Breast epithelium (tissue), 3 donors: ENCODE measurements around the gene BDNF.

ENCODE experiments used
- CTCF ChIP-seq, 3 donors: fragments of 450-650 bp; IDR thresholded peaks; one replicate each; pipeline ENCODE4 v1.5.1; 2016 to 2017; ENCODE audit warnings: antibody characterized with exemption in 3 of 3, mild to moderate bottlenecking in 3 of 3, moderate library complexity in 3 of 3
- POLR2AphosphoS5 ChIP-seq, 3 donors: sonication (generic); formaldehyde crosslinking; IDR thresholded peaks; one replicate each; pipeline ENCODE4 v1.6.1; 2017; ENCODE audit warnings: antibody characterized with exemption in 3 of 3

- TF ChIP-seq CTCF (IDR thresholded peaks at IDR 0.05): no peak
- TF ChIP-seq POLR2AphosphoS5 (IDR thresholded peaks at IDR 0.05): no peak
Measured at GRCh38 chr11:27699242-27699925, 871 bp downstream of the BDNF start.
